ENCODE results near the gene OR5D14.

- TF ChIP-seq, protein P1, sequence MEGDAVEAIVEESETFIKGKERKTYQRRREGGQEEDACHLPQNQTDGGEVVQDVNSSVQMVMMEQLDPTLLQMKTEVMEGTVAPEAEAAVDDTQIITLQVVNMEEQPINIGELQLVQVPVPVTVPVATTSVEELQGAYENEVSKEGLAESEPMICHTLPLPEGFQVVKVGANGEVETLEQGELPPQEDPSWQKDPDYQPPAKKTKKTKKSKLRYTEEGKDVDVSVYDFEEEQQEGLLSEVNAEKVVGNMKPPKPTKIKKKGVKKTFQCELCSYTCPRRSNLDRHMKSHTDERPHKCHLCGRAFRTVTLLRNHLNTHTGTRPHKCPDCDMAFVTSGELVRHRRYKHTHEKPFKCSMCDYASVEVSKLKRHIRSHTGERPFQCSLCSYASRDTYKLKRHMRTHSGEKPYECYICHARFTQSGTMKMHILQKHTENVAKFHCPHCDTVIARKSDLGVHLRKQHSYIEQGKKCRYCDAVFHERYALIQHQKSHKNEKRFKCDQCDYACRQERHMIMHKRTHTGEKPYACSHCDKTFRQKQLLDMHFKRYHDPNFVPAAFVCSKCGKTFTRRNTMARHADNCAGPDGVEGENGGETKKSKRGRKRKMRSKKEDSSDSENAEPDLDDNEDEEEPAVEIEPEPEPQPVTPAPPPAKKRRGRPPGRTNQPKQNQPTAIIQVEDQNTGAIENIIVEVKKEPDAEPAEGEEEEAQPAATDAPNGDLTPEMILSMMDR (IDR thresholded peaks at IDR 0.05 in 2 of 3, conservative IDR thresholded peaks at IDR 0.05 in 1 of 3; ENCODE audit: insufficient read depth in 2 of 3, low read depth in 1 of 3, low read length in 3 of 3) = no peak
- no peak for TF ChIP-seq MXD1 (CRISPR knock-in tag; IDR thresholded peaks at IDR 0.05; ENCODE audit: borderline replicate concordance, poor library complexity, severe bottlenecking)
- no peak for TF ChIP-seq KDM1A (IDR thresholded peaks at IDR 0.05)
- no peak for TF ChIP-seq NR1H2 (CRISPR knock-in tag; IDR thresholded peaks at IDR 0.05)
- TF ChIP-seq, protein P2, sequence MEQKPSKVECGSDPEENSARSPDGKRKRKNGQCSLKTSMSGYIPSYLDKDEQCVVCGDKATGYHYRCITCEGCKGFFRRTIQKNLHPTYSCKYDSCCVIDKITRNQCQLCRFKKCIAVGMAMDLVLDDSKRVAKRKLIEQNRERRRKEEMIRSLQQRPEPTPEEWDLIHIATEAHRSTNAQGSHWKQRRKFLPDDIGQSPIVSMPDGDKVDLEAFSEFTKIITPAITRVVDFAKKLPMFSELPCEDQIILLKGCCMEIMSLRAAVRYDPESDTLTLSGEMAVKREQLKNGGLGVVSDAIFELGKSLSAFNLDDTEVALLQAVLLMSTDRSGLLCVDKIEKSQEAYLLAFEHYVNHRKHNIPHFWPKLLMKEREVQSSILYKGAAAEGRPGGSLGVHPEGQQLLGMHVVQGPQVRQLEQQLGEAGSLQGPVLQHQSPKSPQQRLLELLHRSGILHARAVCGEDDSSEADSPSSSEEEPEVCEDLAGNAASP (IDR thresholded peaks at IDR 0.05) = no peak
- TF ChIP-seq EGR1 (conservative IDR thresholded peaks at IDR 0.05) = no peak
- no peak for TF ChIP-seq HMGXB4 (CRISPR knock-in tag; IDR thresholded peaks at IDR 0.05)
- TF ChIP-seq MYC (IDR thresholded peaks at IDR 0.05; ENCODE audit: low read depth, low read length) = no peak
- TF ChIP-seq MYC (CRISPR knock-in tag; IDR thresholded peaks at IDR 0.05; ENCODE audit: borderline replicate concordance, low read depth) = no peak
- TF ChIP-seq NR2C2 (CRISPR knock-in tag; IDR thresholded peaks at IDR 0.05) = no peak
- TF ChIP-seq NR2C2 (tag; IDR thresholded peaks at IDR 0.05) = no peak
- no peak for TF ChIP-seq ZBTB2 (IDR thresholded peaks at IDR 0.05)
- TF ChIP-seq SRSF7 (optimal IDR thresholded peaks at IDR 0.05; ENCODE audit: low read depth, low read length) = no peak
- no peak for TF ChIP-seq TEAD2 (tag; IDR thresholded peaks at IDR 0.05)
Observed at GRCh38 chr11:55811067-55811466, 15.7 kb downstream of the OR5D14 start, which contains the start of gene OR5L1.

Data from K562 (cell line).